H1 (cell line): ENCODE results near the gene SORBS1. TPM values are rescaled to one million over a fixed set of nuclear protein-coding genes. Genes with fewer than 3 reads are reported as not detected.

ENCODE experiments used
- CHD1 ChIP-seq: IDR thresholded peaks from 2 replicates; pipeline ENCODE4 v1.6.1; 2012; ENCODE audit warnings: low read depth, low read length, improper control_type of control experiment
- polyA plus RNA-seq, 7 experiments: library from polyadenylated mRNA; depleted of rRNA in 3 of 7; stranded (reverse) in 5 of 7; unstranded in 2 of 7; fragments of >200 nt in 5 of 7; fragments of 200-250 nt in 2 of 7; gene quantifications; 1 replicate in 5 of 7; 2 replicates in 1 of 7; 4 replicates in 1 of 7; pipeline versions ENCODE4 v1.2.1 to v1.2.3, GENCODE V29; 2011 to 2013; ENCODE audit warnings: missing spikeins in 2 of 7, mixed read lengths in 2 of 7
- total RNA-seq: library from RNA; stranded (reverse); fragmentation: NEBNext Ultra II Directional; extraction: Animal tissue kit (Norgen Biotek cat#: 25700); gene quantifications from 2 replicates; pipeline ENCODE4 v1.2.1, GENCODE V29; 2021

SORBS1 gene
- total and polyA plus RNA-seq, 2 of the 8 experiments (the other 6 are each of a cell fraction or from before 2014, with no cell fraction given), result 16.0 to 35.0 TPM

DNA sequence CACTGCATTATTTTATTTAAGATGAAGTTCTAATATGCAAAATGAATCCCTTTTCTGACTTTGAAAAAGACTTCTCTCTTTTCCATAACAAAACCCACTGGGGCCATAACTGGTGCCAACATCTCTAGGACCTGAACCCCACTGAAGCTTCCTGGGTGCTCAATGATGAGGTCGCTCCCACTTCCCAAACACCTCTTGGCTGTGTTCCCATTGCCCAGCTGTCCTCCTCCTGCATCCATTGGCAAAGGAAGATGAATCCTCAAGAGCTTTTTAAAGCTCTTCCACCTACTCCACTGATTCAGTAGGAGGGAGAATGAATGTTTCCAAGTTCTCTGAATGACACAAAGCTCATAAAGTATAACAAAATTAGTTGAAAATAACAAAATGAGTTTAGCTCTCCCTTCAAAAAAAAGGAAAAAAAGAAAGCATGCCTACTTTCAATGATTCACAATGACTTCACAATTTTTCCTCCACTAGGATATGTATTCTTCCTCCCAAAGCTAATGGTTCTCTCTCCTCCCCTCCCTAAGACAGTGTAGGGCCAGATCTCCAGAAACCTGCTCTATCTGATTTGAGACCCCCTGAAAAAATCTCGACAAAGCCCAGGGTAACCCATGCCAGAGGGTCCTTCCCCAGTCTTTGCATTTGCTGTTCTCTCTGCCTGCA, 64.8 kb downstream of the SORBS1 start (continued):
- TF ChIP-seq CHD1, result no peak
